GM18951 (cell line): ENCODE measurements around the gene MDFI.

Experiments
- POLR2A ChIP-seq: IDR thresholded peaks from 4 replicates; pipeline ENCODE4 v1.6.1; 2011; ENCODE audit warnings: mild to moderate bottlenecking; ENCODE audit not compliant: insufficient read length, insufficient read depth; ENCODE audit errors: extremely low read depth
- in situ Hi-C: fragments of 300-500 bp; cut with MboI; formaldehyde crosslinking; loops from one replicate; pipeline ENCODE4 v1.12.0; 2022; ENCODE audit warnings: low sequenced_read_pairs, mixed read lengths, inconsistent platforms; ENCODE audit not compliant: unreplicated experiment

Gene MDFI

GRCh38 chr6:41652866-41653652 is 14.8 kb downstream of the MDFI start:
- no peak for TF ChIP-seq POLR2A
- in situ Hi-C loops: no loop called here

- no peak for TF ChIP-seq POLR2A
- in situ Hi-C loops: no loop called here
Observed at GRCh38 chr6:41653691-41654090, 15.4 kb downstream of the MDFI start.

- TF ChIP-seq POLR2A: no peak
- in situ Hi-C loops: no loop called here
Observed at GRCh38 chr6:41654151-41654697, 16.0 kb downstream of the MDFI start.

GRCh38 chr6:41654698-41655151 is 16.5 kb downstream of the MDFI start:
- no peak for TF ChIP-seq POLR2A
- in situ Hi-C loops: no loop called here

GRCh38 chr6:41655176-41655575 is 16.9 kb downstream of the MDFI start:
- no peak for TF ChIP-seq POLR2A
- in situ Hi-C loops: no loop called here

GRCh38 chr6:41655646-41656001 is 17.4 kb downstream of the MDFI start:
- in situ Hi-C loops: no loop called here
- TF ChIP-seq POLR2A: no peak

- TF ChIP-seq POLR2A: no peak
- in situ Hi-C loops: no loop called here
Observed at GRCh38 chr6:41656002-41656691, 17.9 kb downstream of the MDFI start.

- in situ Hi-C loops: no loop called here
- TF ChIP-seq POLR2A: no peak
Observed at GRCh38 chr6:41657131-41658094, 19.1 kb downstream of the MDFI start.

- in situ Hi-C loops: no loop called here
- TF ChIP-seq POLR2A: no peak
Observed at GRCh38 chr6:41658636-41659035, 20.4 kb downstream of the MDFI start.

GRCh38 chr6:41659935-41660334 is 21.7 kb downstream of the MDFI start:
- TF ChIP-seq POLR2A: no peak
- in situ Hi-C loops: no loop called here

- in situ Hi-C loops: no loop called here
- no peak for TF ChIP-seq POLR2A
Observed at GRCh38 chr6:41663568-41663967, 25.3 kb downstream of the MDFI start.

- no peak for TF ChIP-seq POLR2A
- in situ Hi-C loops: no loop called here
Observed at GRCh38 chr6:41664271-41664670, 26.0 kb downstream of the MDFI start.

GRCh38 chr6:41667195-41667594 is 28.9 kb downstream of the MDFI start:
- in situ Hi-C loops: no loop called here
- TF ChIP-seq POLR2A: no peak
